GM19455 (cell line): ENCODE results near the gene DIP2A.
"Not testable (repeated sequence)": the region's sequence is repeated elsewhere in the genome, so short reads cannot be mapped to it uniquely, and the experiment has no call there.

Source experiments
- ATAC-seq: cut with Tn5 transposase; IDR thresholded peaks from one replicate; pipeline ENCODE4 v1.9.1; 2021; ENCODE audit not compliant: unreplicated experiment

Gene DIP2A

GRCh38 chr21:46424621-46425020, 34.1 kb upstream of the DIP2A start:
- ATAC-seq, result no peak

GRCh38 chr21:46425041-46425440, 33.6 kb upstream of the DIP2A start:
- ATAC-seq, result no peak

- no peak for ATAC-seq
Observed at GRCh38 chr21:46425571-46425970, 33.1 kb upstream of the DIP2A start.

GRCh38 chr21:46426313-46427046, 32.2 kb upstream of the DIP2A start:
- ATAC-seq, result no peak

GRCh38 chr21:46427516-46427915, 31.2 kb upstream of the DIP2A start:
- no peak for ATAC-seq

- no peak for ATAC-seq
Observed at GRCh38 chr21:46428286-46428685, 30.4 kb upstream of the DIP2A start.

GRCh38 chr21:46428987-46429710, 29.5 kb upstream of the DIP2A start:
- ATAC-seq, result no peak

GRCh38 chr21:46429754-46430681, 28.7 kb upstream of the DIP2A start:
- ATAC-seq, result no peak

- no peak for ATAC-seq
Observed at GRCh38 chr21:46431448-46431847, 27.2 kb upstream of the DIP2A start.

GRCh38 chr21:46431884-46432488, 26.7 kb upstream of the DIP2A start:
- no peak for ATAC-seq

- not testable (repeated sequence) for ATAC-seq
Observed at GRCh38 chr21:46433116-46433515, 25.6 kb upstream of the DIP2A start.

GRCh38 chr21:46434322-46434958, 24.3 kb upstream of the DIP2A start:
- ATAC-seq, result no peak

GRCh38 chr21:46435786-46436227, 22.9 kb upstream of the DIP2A start:
- no peak for ATAC-seq

GRCh38 chr21:46436621-46437020, 22.1 kb upstream of the DIP2A start:
- ATAC-seq, result no peak

- no peak for ATAC-seq
Observed at GRCh38 chr21:46437096-46437498, 21.6 kb upstream of the DIP2A start.

- ATAC-seq, result no peak
Observed at GRCh38 chr21:46437511-46437910, 21.2 kb upstream of the DIP2A start.

GRCh38 chr21:46438241-46438640, 20.4 kb upstream of the DIP2A start:
- ATAC-seq, result no peak

- ATAC-seq, result no peak
Observed at GRCh38 chr21:46439906-46440305, 18.8 kb upstream of the DIP2A start.

- no peak for ATAC-seq
Observed at GRCh38 chr21:46441331-46441730, 17.4 kb upstream of the DIP2A start.

- ATAC-seq, result no peak
Observed at GRCh38 chr21:46441961-46442498, 16.7 kb upstream of the DIP2A start.
